ENCODE results near the gene FAAH.
A peak's percentile ranks its signal among the peaks of the same experiment; 100 is the strongest.

The FAAH gene

GRCh38 chr1:46421739-46422138, 27.6 kb downstream of the FAAH start:
- H3K9me3 Mint-ChIP-seq = no peaks in the 10 kb centered on the region
- H3K27ac Mint-ChIP-seq = no peak overlapping the region
- H3K36me3 Mint-ChIP-seq (ENCODE audit: low read depth) = no peaks in the 10 kb centered on the region
- H3K4me1 Mint-ChIP-seq (ENCODE audit: low read depth) = peaks cover 12% of the 10 kb centered on the region
- H3K4me3 Mint-ChIP-seq = no peak overlapping the region
- peaks cover 29% of the 10 kb centered on the region for H3K27me3 Mint-ChIP-seq
- intact Hi-C loops (cut with micrococcal nuclease) = no loop called here

DNA sequence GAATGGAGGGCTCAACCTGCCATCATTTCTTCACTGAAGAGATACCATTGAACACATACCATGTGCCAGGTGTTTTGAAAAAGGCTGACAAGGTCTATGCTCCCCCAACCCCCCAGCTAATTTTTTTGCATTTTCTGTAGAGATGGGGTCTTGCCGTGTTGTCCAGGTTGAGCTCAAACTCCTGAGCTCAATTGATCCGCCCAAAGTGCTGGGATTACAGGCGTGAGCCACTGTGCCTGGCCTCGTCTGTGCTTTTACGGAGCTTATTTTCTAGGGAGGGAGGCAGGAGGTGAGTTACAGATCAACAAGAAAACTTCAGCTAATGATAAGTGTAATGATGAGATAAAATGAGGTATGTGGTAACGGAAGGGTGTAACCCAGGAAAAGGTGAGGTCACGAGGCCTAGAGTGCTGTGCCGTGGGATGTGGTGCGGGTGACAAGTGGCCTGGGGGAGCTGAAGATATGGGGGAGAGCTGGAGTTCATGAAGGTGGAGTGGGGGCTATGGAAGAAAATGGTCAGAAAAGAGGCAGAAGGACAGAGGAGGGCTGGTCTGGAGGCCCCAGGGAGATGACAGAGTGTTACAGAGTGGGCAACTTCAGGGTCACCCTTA, 28.2 kb downstream of the FAAH start:
- intact Hi-C loops (cut with micrococcal nuclease) = no loop called here
- no peaks in the 10 kb centered on the region for H3K36me3 Mint-ChIP-seq (ENCODE audit: low read depth)
- H3K9me3 Mint-ChIP-seq = no peaks in the 10 kb centered on the region
- H3K27me3 Mint-ChIP-seq = peaks cover 29% of the 10 kb centered on the region
- peaks cover 12% of the 10 kb centered on the region for H3K4me1 Mint-ChIP-seq (ENCODE audit: low read depth)
- no peak overlapping the region for H3K27ac Mint-ChIP-seq
- no peak overlapping the region for H3K4me3 Mint-ChIP-seq

- Mint-ChIP-seq H3K4me3 (no peak overlapping the region), H3K9me3 (no peaks in the 10 kb centered on the region), H3K36me3 (ENCODE audit: low read depth) (no peaks in the 10 kb centered on the region), H3K27me3 (peaks cover 29% of the 10 kb centered on the region), H3K4me1 (ENCODE audit: low read depth) (peaks cover 12% of the 10 kb centered on the region), H3K27ac (no peak overlapping the region)
- intact Hi-C loops (cut with micrococcal nuclease) = no loop called here
Measured at GRCh38 chr1:46423574-46424240, 29.6 kb downstream of the FAAH start.

DNA sequence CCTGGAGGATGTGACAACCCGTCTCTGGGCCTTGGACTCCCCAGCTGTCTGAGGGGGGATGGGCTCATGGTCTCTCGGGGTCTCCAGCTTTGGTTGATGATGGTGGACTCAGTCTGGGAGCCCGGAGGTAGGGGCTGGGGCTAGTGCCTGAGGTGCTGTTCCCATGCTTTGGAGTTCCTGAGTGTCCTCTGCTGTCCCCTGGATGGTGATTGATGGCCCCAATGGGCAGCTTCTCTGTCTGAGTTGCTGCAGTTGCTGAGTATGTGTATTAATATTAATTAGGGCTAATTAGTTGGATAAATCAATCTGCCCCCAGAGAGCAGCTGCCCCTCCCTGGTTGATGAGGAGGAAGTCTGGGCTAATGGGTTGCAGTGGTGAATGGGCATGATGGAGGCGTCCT, 30.6 kb downstream of the FAAH start:
- H3K27ac Mint-ChIP-seq = no peak overlapping the region
- no peaks in the 10 kb centered on the region for H3K36me3 Mint-ChIP-seq (ENCODE audit: low read depth)
- intact Hi-C loops (cut with micrococcal nuclease) = no loop called here
- H3K4me1 Mint-ChIP-seq (ENCODE audit: low read depth) = peaks cover 12% of the 10 kb centered on the region
- H3K4me3 Mint-ChIP-seq = no peak overlapping the region
- peaks cover 31% of the 10 kb centered on the region for H3K27me3 Mint-ChIP-seq
- H3K9me3 Mint-ChIP-seq = no peaks in the 10 kb centered on the region

DNA sequence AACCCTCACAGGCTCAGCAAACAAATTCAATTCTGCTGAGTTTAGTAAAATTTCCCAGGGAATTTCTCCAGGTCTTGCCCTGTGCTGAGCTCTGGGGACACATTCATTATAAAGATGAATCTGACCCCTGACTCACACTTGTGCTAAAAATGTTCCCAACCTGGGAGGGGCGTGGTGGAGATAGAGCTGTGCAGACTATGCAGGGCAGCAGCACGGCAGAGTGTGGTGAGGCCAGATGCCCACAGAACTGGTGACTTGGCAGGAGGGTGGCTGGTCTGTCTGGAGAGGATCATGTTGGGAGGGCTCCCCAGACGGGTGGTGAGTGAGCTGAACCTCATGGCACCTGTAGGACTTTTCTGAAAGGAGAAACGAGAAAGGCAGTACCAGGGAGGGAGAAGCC, 31.6 kb downstream of the FAAH start:
- Mint-ChIP-seq H3K27ac (no peak overlapping the region), H3K36me3 (ENCODE audit: low read depth) (no peaks in the 10 kb centered on the region), H3K4me1 (ENCODE audit: low read depth) (peaks cover 12% of the 10 kb centered on the region), H3K4me3 (no peak overlapping the region), H3K27me3 (peaks cover 29% of the 10 kb centered on the region), H3K9me3 (no peaks in the 10 kb centered on the region)
- intact Hi-C loops (cut with micrococcal nuclease) = no loop called here

DNA sequence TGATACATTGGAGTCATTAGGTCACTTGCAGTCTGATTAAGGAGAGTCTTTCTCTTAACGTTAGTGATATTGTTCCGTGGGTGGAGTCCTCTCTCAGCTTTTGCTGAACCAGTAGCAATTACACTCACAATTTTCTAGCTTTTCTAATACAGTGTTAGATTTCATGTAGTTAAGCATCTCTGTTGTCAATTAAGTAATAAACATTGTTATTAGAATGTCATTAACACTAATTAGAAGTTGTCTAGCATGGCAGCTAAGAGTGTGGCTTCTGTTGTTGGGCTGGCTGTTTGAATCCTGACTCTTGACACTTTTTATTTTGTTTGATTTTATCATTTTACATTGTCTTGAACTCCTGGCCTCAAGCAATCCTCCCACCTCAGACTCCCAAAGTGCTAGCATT, 33.4 kb downstream of the FAAH start:
- intact Hi-C loops (cut with micrococcal nuclease) = no loop called here
- Mint-ChIP-seq H3K27me3 (peaks cover 22% of the 10 kb centered on the region), H3K36me3 (ENCODE audit: low read depth) (no peaks in the 10 kb centered on the region)

DNA sequence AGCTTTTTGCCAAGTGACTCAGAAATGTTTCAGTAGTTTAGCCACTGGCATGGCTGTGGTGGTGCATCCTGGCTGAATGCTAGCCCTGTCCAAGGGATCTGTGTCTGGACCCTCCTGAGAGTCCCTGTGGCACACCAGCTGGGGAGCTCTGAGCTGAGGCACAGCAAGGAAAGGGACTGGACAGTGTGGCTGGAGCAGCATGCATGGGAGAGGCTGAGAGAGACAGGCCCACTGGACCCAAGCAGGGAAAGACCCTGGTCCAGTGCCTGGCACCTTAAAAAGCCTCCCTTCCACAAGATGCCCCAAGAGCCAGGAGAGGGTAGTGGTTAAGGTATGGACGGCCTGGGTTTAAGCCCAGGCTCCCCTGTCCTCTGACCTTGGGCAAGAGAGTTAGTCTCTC, 35.3 kb downstream of the FAAH start:
- Mint-ChIP-seq H3K27ac (no peak overlapping the region), H3K4me3 (no peak overlapping the region), H3K27me3 (peaks cover 20% of the 10 kb centered on the region), H3K4me1 (ENCODE audit: low read depth) (peaks cover under 1% of the 10 kb centered on the region), H3K9me3 (no peaks in the 10 kb centered on the region), H3K36me3 (ENCODE audit: low read depth) (no peaks in the 10 kb centered on the region)
- intact Hi-C loops (cut with micrococcal nuclease) = no loop called here

More for the DNA sequence above, 33.4 kb downstream of the FAAH start:
- Mint-ChIP-seq H3K27ac (no peak overlapping the region), H3K9me3 (no peaks in the 10 kb centered on the region), H3K4me3 (no peak overlapping the region), H3K4me1 (ENCODE audit: low read depth) (peaks cover 6% of the 10 kb centered on the region)

DNA sequence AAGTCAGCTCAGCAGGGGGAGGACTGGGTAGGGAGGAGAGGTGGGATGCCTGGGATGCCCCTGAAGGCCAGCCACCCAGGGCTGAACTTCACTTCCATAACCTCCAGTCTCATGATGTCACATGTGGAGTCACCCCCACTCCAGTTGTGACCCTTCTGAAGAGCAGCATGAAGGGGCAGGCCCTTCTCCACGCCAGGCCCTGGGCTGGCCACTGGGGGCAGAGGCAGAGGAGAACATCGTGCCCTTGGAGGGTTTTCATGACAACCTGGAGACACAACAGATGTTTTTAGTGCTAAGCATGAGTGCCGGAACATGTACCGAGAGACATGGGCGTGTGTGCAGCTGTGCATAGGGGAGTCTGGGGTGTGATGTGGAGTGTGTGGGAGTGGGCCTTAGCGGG, 37.6 kb downstream of the FAAH start:
- no peaks in the 10 kb centered on the region for H3K36me3 Mint-ChIP-seq (ENCODE audit: low read depth)
- peaks cover 24% of the 10 kb centered on the region for H3K27me3 Mint-ChIP-seq
- H3K4me3 Mint-ChIP-seq = no peak overlapping the region
- H3K27ac Mint-ChIP-seq = no peak overlapping the region
- peaks cover 16% of the 10 kb centered on the region for H3K4me1 Mint-ChIP-seq (ENCODE audit: low read depth)
- no peaks in the 10 kb centered on the region for H3K9me3 Mint-ChIP-seq
- intact Hi-C loops (cut with micrococcal nuclease) = no loop called here

DNA sequence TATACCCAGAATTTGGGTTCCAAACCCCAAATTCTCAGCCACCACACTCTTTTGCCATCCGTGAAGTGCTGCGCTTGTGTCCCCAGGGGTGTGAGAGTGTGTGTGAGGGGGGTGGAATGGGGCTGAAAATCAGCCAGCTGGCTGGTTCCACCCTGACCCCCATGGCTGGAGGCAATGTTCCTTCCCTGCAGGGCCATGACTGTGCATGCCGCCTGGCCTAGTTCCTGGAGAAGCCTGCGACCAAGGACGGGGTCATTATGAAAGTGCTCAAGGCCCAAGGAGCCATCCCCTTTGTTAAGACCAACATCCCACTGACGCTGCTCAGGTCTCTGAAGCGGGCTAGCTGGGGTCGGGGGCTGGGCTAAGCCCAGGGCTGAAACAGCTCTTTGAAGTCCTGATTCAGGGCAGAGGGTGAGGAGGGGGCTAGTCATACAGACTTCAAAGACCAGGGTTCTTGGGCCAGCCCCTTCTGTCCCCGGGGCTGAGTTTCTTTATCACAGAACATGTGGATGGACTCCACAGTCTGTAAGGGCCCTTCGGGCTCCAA, 38.7 kb downstream of the FAAH start:
- intact Hi-C loops (cut with micrococcal nuclease) = no loop called here
- H3K27ac Mint-ChIP-seq = no peak overlapping the region

GRCh38 chr1:46434358-46434757, 40.2 kb downstream of the FAAH start:
- H3K27me3 Mint-ChIP-seq = peaks cover 26% of the 10 kb centered on the region
- peaks cover 38% of the 10 kb centered on the region for H3K4me1 Mint-ChIP-seq (ENCODE audit: low read depth)
- no peaks in the 10 kb centered on the region for H3K36me3 Mint-ChIP-seq (ENCODE audit: low read depth)
- no peaks in the 10 kb centered on the region for H3K9me3 Mint-ChIP-seq
- H3K27ac Mint-ChIP-seq = no peak overlapping the region
- intact Hi-C loops (cut with micrococcal nuclease) = no loop called here
- no peak overlapping the region for H3K4me3 Mint-ChIP-seq

More for the DNA sequence above, 38.7 kb downstream of the FAAH start:
- H3K9me3 Mint-ChIP-seq = no peaks in the 10 kb centered on the region
- no peak overlapping the region for H3K4me3 Mint-ChIP-seq
- no peaks in the 10 kb centered on the region for H3K36me3 Mint-ChIP-seq (ENCODE audit: low read depth)
- H3K27me3 Mint-ChIP-seq = peaks cover 25% of the 10 kb centered on the region
- peaks cover 27% of the 10 kb centered on the region for H3K4me1 Mint-ChIP-seq (ENCODE audit: low read depth)

DNA sequence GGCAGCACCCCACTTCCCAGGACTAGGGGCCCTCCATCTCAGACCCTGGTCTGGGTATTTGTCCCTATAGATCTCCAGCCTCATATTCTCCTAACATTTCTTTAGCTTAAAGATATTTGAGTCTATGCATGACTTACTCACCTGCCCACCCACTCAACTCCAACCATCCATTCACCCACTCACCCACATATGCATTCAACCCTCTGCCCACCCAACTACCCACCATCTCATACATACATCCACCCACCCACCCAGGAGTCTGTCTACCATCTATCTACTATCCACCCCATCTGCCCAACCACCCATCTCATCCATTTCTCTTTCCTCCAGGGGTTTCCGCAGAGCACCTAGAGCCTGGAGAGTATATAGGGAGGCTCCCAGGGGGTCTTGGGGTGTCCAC, 42.7 kb downstream of the FAAH start:
- no peaks in the 10 kb centered on the region for H3K9me3 Mint-ChIP-seq
- no peaks in the 10 kb centered on the region for H3K36me3 Mint-ChIP-seq (ENCODE audit: low read depth)
- H3K27ac Mint-ChIP-seq = peak overlapping the region; percentile 48
- no peak overlapping the region for H3K4me3 Mint-ChIP-seq
- intact Hi-C loops (cut with micrococcal nuclease) = no loop called here
- H3K27me3 Mint-ChIP-seq = peaks cover 27% of the 10 kb centered on the region
- peaks cover 50% of the 10 kb centered on the region for H3K4me1 Mint-ChIP-seq (ENCODE audit: low read depth)

- Mint-ChIP-seq H3K36me3 (ENCODE audit: low read depth) (no peaks in the 10 kb centered on the region), H3K27me3 (peaks cover 28% of the 10 kb centered on the region), H3K4me3 (no peak overlapping the region), H3K27ac (peak overlapping the region; percentile 65), H3K4me1 (ENCODE audit: low read depth) (peaks cover 59% of the 10 kb centered on the region), H3K9me3 (no peaks in the 10 kb centered on the region)
- intact Hi-C loops (cut with micrococcal nuclease) = no loop called here
Measured at GRCh38 chr1:46437723-46438122, 43.6 kb downstream of the FAAH start.

DNA sequence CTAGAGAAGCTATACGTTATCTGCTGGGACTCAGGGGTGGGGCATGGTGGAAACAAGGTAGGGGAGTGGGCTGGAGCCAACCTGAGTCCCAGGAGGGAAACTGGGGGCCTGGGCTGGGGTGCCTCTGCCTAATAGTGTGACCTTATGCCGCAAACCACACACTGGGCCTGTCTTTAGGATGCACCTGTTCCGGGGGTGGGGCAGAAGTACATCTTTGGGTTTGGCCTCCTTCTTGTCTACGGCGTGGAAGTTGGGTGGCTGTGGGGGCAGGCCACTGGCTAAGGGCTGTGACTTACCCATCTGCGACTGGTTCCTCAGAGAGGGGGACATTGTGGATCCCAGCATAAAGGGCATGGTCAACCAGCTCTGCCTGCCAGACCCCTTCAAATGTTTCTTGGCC, 44.2 kb downstream of the FAAH start:
- Mint-ChIP-seq H3K4me3 (no peak overlapping the region), H3K4me1 (ENCODE audit: low read depth) (peaks cover 65% of the 10 kb centered on the region), H3K27ac (peak overlapping the region; percentile 65), H3K36me3 (ENCODE audit: low read depth) (no peaks in the 10 kb centered on the region), H3K9me3 (no peaks in the 10 kb centered on the region), H3K27me3 (peaks cover 28% of the 10 kb centered on the region)
- intact Hi-C loops (cut with micrococcal nuclease) = no loop called here

GRCh38 chr1:46440478-46440877, 46.4 kb downstream of the FAAH start:
- intact Hi-C loops (cut with micrococcal nuclease) = no loop called here
- no peaks in the 10 kb centered on the region for H3K9me3 Mint-ChIP-seq
- no peak overlapping the region for H3K4me3 Mint-ChIP-seq
- H3K4me1 Mint-ChIP-seq (ENCODE audit: low read depth) = peaks cover 62% of the 10 kb centered on the region
- no peaks in the 10 kb centered on the region for H3K36me3 Mint-ChIP-seq (ENCODE audit: low read depth)
- H3K27ac Mint-ChIP-seq = peak overlapping the region; percentile 28
- H3K27me3 Mint-ChIP-seq = peaks cover 17% of the 10 kb centered on the region

Data from dendritic cell treated with granulocyte-macrophage colony-stimulating factor and Interleukin-4, amounts not matched to agents 40 ng/mL and 50 ng/mL, for 4 days (primary cell).